ELF-1 (cell line): ENCODE measurements around the gene LEMD2.
A peak's percentile ranks its signal among the peaks of the same experiment; 100 is the strongest.
"Not testable (repeated sequence)": the region's sequence is repeated elsewhere in the genome, so short reads cannot be mapped to it uniquely, and the experiment has no call there.

Experiments
- DNase-seq: peaks from one replicate; pipeline ENCODE4 v3.0.0-alpha.2; 2016; ENCODE audit warnings: low read depth, low spot score

The LEMD2 gene

DNA sequence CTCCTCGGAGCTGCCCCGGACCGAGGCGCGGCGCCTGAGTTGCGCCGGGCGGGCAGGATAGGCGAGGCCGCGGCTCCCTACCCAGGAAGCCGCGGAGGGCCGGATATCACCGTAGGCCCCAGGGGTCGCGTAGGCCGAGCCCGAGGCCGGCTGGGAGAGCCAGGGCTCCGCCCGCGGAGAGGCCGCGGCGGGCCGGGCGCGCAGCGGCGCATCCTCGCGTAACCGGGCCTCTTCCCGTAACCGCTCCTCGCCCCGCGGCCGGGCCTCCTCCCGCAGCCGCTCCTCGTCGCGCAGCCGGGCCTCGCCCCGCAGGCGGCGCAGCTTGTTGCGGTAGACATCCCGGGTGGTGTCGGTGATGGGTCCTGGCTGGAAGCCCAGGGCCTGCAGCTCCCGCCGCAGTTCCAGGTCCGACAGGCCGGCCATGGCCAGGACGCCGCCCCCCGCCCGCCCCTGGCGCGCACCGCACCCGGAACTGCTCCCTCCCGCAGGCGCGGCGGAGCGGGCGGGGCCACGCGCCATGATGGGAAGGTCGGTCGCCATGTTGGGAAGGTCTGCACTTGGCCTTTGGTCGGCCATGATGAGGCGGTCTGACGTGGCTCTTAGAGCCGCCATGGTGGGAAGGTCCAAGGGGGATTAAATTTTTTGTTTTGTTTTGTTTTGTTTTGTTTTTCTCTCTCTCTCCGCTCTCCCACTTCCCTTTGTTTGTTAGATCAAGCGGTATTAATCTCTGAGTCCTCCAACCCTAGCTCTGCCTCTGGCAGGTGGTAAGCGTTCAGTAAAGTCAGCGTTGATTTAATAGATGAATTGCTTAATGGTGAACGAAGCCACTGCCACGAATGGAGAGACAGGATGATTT lies at the start of gene LEMD2:
Gene LEMD2, minus strand, starts transcription at position 437 of the 856 bp plus-strand sequence. Its CDS starts 14 bp downstream, at position 423.
- peak; percentile 94 for DNase-seq

DNA sequence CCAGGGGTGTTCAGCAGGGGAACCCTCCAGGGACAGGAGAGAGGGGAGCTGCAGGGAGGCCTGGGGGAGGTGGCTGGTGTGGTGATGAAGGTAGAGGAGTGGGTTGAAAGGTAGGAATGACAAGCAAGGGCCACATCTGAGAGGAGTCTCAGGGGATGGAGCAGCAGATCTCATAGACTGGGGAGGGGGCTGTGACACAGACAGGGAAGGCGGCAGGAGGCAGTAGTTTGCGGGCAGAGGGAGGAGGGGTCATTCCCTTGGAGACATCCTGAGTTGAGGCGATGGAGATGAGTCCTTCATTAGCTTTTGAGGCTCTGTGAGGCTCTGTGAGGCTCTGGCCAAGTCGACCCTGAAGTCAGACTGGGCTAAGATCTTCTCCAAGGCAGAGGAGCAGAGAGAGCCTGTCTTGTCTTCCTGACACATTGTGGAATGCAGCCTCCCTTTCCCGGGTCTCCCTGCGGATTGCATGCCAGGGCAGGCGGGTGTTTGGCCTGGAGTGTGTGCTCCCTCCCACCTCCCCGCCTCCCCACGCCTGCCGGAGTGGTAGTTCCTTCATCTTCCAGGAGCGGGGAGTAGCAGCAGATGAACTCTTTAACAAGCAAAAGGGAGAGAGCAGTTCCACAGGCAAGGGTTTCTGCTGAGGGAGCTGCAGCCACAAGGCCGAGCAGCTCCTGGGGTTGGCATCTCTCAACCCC lies 49.2 kb upstream of the LEMD2 start:
- DNase-seq, result peak; percentile 60

DNA sequence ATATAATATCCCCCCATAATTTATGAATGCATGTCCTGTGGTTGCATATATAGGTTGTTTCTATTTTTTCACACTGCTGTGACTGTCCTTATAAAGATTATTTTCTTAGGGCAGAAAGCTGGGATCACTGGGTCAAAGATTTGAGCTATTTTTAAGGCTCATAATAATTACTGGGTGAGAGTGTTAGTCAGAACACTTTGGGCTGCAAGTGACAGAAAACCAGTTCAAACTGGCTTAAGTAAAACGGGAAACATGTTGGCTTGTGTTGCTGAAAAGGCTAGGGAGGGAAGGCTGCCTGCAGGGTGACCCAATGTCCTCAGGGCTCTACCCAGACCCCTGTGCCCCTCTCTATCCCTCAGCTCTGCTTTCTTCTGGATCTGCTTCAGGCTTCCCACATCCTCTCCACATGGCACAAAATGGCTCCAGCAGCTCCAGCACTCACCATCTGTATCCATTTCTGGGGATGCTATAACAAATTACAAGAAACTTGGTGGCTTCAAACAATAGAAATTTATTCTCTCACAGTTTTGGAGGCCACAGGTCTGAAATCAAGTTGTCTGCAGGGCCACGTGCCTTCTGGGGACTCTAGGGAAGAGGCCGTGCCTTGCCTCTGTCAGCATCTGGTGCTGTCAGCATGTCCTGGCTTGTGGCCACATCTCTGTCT lies 48.0 kb upstream of the LEMD2 start:
- DNase-seq, result no peak

DNA sequence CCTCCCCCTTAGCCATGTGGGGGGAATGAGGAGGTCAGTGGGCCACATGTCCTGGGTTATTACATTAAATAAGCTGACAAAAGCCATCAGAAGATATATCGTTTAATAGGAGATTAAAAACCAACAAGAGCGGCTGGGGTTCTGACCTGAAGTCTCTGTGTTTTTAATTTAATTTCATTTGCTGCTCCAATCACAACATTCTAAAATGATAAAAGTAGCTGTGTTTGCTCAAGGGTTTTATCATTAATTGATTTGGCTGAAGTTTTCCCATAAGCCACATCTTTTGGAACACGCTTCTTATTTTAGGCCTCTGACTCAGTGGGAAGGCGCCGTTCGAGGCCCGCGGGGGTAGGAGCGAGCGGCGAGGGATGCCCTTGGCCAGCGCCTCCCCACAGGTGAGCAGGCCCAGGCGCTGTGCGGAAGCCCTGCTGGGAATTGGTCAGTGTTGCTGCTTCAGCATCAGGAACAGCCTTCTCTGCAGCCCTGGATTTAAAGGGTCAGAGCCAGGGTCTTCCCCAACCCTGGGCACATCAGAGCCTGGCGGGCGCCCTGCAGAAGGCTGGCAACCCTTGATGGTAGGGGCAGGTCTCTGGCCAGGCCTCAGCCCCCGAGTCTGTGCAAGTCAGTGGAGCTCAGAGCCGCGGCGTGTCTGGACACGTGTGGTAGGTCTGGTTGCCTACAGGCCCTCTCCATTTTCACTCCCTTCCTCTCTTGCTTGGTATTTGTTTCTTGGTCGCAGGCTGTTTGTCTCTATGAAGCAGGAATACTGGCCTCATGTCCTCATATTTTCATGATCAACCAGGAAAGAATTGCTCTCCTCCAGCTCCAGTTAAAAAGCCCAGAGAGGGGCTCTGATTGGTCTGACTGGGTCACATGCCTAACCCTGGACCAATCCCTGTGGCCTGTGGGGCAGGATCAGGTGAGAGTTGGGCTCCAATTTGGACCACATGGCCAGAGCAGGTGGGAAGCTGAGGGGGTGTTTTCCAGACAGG lies 45.8 kb upstream of the LEMD2 start:
- DNase-seq, result no peak

DNA sequence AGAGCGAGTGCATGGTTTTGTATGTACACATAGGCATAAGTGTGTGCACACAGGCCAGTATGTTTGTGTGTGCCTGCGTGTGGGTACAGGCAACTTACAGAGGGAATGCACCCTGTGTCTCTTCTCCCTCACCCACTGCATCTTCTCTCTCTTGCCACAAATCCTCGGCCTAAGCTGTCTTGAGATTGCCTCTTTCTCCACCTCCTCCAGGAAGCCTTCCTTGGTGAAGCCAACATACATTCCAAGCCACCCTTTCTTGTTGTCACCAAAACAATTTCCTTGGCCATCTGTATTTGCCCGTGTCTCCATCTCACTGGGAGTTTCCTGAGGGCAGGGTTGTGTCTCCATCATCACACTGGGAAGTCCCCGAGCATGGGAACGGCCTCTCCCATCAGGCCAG lies 44.7 kb upstream of the LEMD2 start:
- DNase-seq, result no peak

DNA sequence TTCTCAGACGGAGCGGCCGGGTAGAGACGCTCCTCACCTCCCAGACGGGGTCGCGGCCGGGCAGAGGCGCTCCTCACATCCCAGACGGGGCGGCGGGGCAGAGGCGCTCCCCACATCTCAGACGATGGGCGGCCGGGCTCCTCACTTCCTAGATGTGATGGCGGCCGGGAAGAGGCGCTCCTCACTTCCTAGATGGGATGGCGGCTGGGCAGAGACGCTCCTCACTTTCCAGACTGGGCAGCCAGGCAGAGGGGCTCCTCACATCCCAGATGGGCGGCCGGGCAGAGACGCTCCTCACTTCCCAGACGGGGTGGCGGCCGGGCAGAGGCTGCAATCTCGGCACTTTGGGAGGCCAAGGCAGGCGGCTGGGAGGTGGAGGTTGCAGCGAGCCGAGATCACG lies 43.9 kb upstream of the LEMD2 start:
- not testable (repeated sequence) for DNase-seq

DNA sequence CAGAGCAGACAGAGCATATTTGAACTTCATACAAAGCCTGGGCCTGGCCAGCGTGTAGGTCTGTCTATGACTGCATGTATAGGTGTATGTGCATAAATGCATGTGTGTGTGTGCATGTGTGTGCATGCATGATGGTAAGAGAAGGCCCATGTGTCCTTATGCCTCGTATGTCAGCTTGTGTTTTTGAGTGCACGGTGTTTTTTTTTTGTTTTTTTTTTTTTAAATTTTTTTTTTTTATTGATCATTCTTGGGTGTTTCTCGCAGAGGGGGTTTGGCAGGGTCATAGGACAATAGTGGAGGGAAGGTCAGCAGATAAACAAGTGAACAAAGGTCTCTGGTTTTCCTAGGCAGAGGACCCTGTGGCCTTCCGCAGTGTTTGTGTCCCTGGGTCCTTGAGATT lies 42.8 kb upstream of the LEMD2 start:
- DNase-seq, result not testable (repeated sequence)

DNA sequence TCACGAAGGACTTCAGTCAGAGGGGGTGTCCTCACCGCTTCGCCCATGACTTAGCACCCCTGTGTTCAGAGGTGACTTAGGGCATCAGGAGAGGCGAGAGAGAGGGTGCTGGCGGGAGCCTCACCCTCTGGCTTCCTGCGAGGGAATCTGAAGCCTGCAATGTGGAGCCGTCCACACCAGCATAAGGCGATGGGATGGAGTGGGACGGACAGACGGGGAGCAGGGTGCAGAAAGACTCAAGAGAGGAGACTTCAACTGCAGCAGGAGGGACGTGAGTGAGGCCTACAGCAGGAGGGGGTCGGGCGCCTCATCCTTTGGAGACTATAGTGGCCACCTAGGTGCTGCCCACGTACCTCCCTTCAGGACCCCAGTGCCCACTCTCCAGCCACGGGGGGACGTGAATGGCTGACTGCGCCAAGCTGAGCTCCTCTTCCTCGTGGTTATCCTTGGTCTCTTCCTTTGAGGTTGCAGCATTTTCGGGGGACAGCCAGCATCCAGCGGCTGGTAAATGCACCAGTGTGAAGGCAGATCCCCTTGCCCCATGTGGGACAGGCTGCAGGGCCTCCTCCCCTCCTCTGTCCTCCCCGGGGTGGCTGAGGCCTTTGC lies 41.8 kb upstream of the LEMD2 start:
- no peak for DNase-seq

DNA sequence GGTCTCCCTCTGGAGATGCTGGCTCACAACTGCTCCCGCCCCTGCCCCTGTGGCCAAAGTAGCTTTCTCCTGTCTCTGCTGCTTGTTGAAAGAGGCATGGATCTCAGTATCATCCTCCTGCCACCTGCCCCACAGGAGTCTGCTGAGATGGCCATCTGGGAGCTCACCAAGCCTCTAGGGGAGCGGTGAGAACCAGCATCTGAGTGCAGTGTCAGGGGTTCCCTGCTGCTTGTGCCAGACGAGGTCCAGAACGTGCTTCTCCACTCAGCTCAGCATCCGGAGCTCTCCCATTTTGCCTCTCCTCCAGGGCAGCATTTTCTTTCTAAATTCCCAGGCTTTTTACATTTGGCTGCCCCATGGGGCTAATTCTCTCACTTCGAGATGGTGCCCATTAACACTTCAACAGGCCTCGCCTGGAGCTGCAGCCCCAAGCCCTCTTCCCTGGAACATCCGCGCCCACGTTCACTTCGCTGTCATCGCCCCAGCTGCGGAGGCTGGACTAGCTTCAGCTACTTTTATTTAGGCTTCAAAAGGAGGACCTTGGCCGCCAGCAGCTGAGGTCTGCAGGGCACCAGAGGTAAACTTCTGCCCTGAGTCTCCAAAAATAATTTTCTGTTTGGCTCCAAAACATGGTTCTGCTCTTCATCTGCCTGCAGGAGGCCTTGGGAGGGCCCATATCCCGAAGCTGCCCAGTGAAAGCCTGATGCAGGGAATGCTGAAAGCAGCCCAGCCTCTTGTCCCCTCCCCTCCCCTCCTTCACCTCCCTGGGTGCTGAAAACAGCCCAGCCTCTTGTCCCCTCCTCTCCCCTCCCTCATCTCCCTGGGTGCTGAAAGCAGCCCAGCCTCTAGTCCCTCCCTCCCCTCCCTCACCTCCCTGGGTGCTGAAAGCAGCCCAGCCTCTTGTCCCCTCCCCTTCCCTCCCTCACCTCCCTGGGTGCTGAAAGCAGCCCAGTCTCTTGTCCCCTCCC lies 40.1 kb upstream of the LEMD2 start:
- DNase-seq, result peak; percentile 44

DNA sequence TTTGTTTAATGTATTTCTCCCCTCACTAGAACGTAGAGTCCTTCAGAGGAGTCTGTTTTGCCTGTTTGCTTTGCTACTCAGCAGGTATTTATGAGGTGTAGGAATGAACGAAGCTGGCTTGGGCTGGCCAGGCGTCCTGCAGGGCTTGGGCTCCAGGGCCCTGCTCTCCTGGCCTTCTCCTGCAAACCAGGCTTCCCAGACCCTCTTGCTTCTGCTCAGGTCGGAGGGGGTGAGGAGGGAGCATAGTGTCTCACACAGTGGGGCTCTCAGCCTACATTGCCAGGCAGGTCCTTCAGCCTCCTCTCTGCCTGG lies 39.5 kb upstream of the LEMD2 start:
- DNase-seq, result peak; percentile 62

DNA sequence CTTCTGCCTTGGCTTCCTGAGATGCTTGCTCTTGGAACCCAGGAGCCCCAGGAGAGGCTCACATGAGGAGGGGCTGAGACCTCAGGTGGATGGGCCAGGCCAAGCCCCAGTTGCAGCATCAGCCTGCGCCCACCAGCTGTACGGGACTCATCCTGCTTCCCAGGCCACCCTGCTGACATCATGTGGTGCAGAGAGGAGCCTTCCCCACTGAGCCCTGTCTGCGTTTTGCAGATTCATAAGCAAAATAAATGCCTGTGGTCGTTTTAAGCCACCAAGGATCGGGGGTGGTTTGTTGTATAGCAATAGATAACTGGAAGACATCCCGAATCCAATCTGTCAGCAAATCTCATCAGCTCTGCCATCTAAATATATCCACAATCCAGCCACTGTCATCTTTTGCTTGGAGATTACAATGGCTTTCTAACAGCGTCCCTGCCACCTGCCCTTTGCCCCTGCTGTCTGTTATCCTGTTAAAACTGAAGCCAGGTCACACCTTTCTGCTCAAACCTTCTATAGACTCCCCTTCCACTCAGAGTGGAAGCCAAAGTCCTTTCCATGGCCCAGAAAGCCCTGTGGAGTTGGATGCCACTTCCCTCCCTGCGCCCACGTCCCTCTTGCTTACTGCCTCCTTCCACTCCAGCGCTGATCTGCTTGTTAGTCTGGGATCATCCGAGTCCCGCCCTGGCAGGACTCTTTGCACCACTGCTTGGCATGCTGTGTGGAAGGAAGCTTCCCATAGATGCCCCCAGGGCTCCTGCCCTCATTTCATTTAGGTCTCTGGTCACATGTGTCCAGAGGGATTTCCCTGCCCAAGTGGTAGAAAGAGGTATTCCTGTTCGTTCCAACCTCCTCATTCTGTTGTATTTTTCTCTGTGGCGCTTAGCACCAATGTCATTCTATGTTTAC lies 38.9 kb upstream of the LEMD2 start:
- DNase-seq, result no peak

DNA sequence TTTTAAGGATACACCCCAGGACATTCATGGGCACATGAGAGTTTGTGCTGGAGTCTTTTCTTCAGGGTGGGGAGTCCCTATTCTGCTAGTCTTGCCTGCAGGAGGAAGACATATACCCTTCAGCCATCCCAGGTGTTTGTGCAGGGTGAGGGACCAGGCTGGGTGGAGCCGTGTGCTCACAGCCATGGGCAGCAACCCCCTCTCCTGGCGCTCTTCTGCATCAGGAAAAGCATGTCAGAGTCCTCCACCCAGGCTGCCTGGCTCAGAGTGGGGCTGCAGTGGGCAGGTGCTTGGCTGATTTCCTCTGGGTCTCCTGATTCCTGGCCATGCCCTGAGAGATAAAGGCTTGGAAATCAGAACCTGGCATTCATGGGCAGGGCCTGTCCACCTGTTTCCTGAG lies 37.6 kb upstream of the LEMD2 start:
- DNase-seq, result no peak

DNA sequence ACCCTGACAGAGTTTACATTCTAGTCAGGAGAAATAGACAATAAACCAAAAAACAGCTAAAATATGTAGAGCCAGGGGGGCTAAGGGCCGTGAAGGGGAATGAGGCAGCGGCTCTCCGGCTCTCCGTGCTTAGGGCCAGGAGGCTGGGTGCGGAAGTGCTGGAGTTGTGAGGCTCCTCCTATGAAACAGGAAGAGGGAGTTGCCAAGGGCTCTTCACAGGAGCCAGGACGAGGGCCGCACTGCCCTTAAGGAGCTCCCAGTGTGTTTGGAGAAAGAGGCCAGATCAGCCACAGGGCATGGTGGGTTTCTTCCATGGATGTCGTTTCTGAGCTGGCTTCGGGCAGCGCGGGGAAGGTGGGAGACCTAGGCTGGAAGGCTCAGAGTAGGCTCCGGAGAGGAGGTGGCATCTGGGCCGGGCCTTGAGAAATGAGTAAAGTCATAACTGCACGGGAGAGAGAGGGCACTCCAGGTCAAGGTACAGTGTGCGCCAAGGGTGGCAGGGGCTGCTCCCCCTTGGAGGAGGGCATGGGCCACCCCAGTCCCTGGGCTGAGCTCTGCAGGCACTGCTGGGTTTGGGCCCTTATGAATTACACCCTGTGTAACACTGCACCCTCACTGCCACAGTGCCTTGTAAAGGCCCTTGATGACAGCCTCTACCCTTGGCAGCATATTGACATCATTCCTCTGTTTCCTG lies 35.7 kb upstream of the LEMD2 start:
- no peak for DNase-seq

DNA sequence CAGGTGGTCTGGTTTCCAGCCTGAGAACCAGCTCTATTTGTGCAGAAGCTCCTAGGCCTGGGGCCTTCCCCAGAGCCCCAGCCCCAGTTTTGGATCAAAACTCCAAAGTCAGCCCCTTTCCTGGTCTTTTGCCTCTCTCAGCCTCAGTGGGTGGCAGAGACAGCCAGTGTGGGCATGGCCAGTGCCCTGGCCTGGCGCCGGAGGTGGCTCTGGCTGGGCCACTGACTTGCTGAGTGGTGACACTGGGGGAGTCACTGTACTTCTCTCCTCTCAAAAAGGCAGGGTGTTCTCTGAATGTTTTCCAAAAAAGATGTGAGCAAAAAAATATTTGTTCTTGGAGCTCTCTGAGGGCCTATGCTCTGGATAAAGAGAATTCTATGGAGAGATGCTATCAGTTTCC lies 34.9 kb upstream of the LEMD2 start:
- DNase-seq, result no peak

DNA sequence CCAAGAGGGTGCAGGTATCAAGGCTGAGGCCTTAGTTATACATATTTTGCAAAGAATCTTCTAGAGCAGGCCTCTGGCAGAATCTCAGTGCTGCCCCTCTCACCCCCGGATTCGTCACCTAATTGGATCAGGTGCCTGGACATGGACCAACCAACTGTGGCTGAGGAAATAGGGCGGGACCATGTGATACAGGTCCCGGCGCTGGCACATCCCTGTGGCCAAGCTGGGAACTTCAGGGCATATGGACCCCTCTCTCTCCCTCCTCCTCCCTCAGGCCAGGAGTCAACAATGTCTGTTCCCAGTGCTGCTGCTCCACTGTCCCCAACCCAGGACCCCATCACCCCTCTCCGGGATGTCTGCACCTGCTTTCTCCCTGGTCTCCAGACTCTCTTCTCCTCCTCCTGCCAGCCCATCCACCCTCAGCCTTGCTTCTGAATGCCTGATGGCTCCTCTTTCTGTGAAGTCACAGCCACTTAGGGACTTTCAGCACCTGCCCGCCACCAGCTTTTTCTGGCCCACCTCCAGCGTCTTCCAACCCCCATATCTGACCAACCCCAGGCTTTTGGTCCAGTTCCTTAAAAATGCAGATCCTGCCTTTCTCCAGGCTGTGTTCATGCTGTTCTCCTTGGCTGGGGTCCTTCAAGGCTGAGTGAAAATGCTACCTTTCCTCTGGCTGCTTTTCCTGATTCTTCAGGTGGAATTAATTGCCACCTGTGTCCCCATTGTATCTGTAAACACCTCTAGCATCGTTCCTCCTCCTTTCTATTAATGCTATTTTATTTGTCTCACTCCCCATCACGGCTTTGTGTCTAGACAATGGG lies 33.9 kb upstream of the LEMD2 start:
- DNase-seq, result peak; percentile 79

DNA sequence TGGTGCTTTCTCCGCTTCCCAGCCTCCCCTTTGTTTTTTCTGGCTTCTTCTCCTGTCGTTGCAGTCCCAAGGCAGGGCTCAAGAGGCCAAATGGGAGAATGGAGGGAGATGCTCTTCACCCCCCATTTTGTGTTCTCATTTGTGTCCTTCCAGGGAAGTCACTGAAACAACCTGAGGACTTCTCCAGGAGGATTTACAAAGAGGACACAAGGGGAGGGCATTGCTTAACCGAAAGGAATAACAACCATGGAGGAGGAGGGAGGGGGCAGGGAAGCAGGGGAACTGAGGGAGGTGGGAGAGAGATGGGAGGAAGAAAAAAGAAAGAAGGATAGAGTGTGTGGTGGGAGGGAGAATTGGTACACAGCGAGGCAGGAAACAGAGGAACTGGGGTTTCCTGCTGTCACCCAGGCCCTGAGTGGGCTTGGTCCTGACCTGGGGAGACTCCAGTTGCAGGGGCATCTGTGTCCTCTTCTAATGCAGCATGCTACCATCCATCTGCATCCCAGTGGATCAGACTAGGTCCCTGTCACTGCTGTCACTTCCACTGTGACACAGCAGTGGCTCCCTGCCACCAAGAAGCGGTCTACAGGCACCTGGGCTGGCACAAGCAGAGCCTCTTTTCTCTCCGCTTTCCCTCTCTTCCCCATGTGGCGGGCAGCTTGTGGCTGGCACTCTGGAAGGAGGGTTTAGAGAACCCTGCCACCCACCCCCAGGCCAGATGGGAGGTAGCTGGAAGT lies 32.0 kb upstream of the LEMD2 start:
- no peak for DNase-seq

DNA sequence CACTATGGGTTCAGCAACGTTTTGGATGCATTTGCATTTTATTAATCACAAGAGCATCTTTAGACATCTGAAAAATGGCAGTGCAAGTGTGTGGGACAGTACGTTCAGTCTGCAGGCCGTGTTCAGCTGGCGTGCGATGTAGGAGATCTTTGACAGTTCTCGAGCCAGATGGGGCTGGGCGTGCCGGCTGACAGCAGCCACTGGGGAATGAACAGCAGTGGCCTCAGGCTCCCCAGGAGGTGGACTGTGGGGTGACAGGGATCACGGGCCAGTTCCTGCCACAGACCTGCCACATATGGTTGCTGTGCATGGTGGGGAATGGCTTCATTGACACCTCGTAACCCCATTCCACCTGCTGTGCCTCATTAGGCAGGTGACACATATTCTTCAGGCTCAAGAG lies 31.3 kb upstream of the LEMD2 start:
- DNase-seq, result no peak
